ENCODE results near the gene CCDC27. TPM values are rescaled to one million over a fixed set of nuclear protein-coding genes. Genes with fewer than 3 reads are reported as not detected.

CCDC27 gene
- polyA plus RNA-seq, 3 donors = not detected

DNA sequence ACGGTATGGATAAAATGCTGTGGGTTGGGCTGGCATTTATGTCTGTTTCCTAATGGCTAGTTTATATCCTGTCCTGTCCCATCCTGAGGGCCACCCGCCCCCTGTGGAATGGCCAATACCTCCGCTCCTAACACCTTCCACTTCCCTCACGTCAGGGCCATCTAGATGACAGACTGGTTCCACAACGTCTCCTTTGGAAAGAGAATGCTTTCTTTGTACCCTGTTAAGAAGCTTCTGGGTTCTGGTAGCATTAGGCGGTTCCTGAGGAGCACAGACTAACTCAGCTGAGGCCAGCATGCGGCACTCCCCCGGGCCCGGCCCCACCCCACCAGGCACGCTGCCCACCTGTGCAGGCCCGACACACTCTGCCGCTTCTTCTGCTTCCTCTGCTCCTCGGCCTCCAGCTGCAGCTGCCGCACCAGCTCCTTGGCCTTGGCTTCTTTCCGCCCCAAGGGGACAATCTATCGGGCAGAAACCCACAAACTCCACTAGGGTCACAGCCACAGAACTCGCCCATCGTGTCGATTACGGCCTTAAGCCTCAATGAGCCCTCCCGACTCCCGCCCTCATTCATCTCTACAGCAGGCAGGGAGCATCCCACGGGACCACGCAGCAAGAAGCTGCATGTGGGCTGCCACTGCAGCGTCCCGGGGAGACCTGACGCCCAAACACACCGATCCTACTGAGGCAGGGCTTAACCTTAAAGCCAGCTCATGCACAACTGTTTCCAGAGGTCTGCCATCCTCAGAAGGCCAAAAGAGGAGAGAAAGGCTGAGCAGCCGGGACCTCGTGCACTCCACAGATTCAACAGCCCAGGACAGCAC lies 31.6 kb downstream of the CCDC27 start:
- Histone ChIP-seq H3K27ac (ENCODE audit: low read depth in 1 of 2, low read length in 2 of 2) (no peak overlapping the region), H3K9me3 (replicated peaks in 1 of 2; ENCODE audit: control insufficient read depth in 1 of 2, insufficient read depth in 1 of 2, low read length in 2 of 2) (no peaks in the 10 kb centered on the region), H3K36me3 (replicated peaks in 1 of 2; ENCODE audit: control insufficient read depth in 1 of 2, insufficient read depth in 2 of 2, low read length in 2 of 2) (peaks cover 90 to 96% of the 10 kb centered on the region in 2 donors), H3K4me2 (replicated peaks; ENCODE audit: extremely low read depth, low read length, poor library complexity, severe bottlenecking) (no peak overlapping the region), H3K9ac (ENCODE audit: insufficient read depth, low read length, poor library complexity, severe bottlenecking) (no peak overlapping the region), H3K27me3 (ENCODE audit: control insufficient read depth in 2 of 2, insufficient read depth in 2 of 2, low read length in 2 of 2) (no peaks in the 10 kb centered on the region), H4K20me1 (ENCODE audit: insufficient read depth, low read length) (peaks cover 35% of the 10 kb centered on the region), H3K4me1 (ENCODE audit: control insufficient read depth in 1 of 2, insufficient read depth in 2 of 2, low read length in 2 of 2) (no peaks in the 10 kb centered on the region), H3K4me3 (replicated peaks in 1 of 3; ENCODE audit: low read depth in 2 of 3, low read length in 3 of 3) (no peak overlapping the region), H2AFZ (ENCODE audit: insufficient read depth, low read depth, low read length, poor library complexity, severe bottlenecking) (no peak overlapping the region), H3K79me2 (ENCODE audit: insufficient read depth, low read length) (peaks cover 16% of the 10 kb centered on the region)
- no peak overlapping the region for H3K4me3 Mint-ChIP-seq
- no peak for DNase-seq
- no peak overlapping the region for H3K27ac Mint-ChIP-seq
- H3K27me3 Mint-ChIP-seq (ENCODE audit: low read depth in 3 of 3) = peaks cover 0 to 1% (median 1%) of the 10 kb centered on the region in 3 donors
- WGBS (ENCODE audit: insufficient coverage) = 96% methylated on average over 26 of the region's 30 CpGs
- intact Hi-C loops (cut with micrococcal nuclease) = no loop called here
- TF ChIP-seq, protein P1, sequence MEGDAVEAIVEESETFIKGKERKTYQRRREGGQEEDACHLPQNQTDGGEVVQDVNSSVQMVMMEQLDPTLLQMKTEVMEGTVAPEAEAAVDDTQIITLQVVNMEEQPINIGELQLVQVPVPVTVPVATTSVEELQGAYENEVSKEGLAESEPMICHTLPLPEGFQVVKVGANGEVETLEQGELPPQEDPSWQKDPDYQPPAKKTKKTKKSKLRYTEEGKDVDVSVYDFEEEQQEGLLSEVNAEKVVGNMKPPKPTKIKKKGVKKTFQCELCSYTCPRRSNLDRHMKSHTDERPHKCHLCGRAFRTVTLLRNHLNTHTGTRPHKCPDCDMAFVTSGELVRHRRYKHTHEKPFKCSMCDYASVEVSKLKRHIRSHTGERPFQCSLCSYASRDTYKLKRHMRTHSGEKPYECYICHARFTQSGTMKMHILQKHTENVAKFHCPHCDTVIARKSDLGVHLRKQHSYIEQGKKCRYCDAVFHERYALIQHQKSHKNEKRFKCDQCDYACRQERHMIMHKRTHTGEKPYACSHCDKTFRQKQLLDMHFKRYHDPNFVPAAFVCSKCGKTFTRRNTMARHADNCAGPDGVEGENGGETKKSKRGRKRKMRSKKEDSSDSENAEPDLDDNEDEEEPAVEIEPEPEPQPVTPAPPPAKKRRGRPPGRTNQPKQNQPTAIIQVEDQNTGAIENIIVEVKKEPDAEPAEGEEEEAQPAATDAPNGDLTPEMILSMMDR (IDR thresholded peaks at IDR 0.05) = no peak
- H3K9me3 Mint-ChIP-seq = no peaks in the 10 kb centered on the region
- peaks cover 4% of the 10 kb centered on the region for H3K4me1 Mint-ChIP-seq
- H3K36me3 Mint-ChIP-seq = peaks cover 84 to 97% of the 10 kb centered on the region in 2 donors

DNA sequence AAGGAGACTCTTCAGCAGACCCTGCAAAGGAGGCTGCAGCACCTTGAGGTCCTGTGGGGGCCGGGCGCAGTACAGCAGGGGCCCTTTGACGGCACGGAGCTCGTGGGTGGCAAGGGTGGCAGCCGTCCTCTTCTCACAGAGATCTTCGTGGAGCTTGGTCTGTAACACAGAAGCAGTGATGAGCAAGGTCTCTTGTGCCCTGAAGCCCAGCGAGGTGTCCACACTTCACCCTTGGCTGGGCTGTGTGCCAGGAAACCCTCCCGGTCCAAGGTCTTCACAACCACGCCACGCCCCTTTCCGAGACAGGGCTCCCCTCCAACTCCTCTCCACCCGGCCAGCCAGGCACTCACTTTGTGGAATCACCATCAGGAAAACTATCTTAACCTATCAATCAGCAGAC lies 32.8 kb downstream of the CCDC27 start:
- Histone ChIP-seq H3K36me3 (replicated peaks in 1 of 2; ENCODE audit: control insufficient read depth in 1 of 2, insufficient read depth in 2 of 2, low read length in 2 of 2) (peaks cover 78 to 93% of the 10 kb centered on the region in 2 donors), H3K4me3 (replicated peaks in 1 of 3; ENCODE audit: low read depth in 2 of 3, low read length in 3 of 3) (no peak overlapping the region), H3K9me3 (replicated peaks in 1 of 2; ENCODE audit: control insufficient read depth in 1 of 2, insufficient read depth in 1 of 2, low read length in 2 of 2) (no peaks in the 10 kb centered on the region), H3K4me1 (ENCODE audit: control insufficient read depth in 1 of 2, insufficient read depth in 2 of 2, low read length in 2 of 2) (no peaks in the 10 kb centered on the region), H4K20me1 (ENCODE audit: insufficient read depth, low read length) (peaks cover 42% of the 10 kb centered on the region), H3K27me3 (ENCODE audit: control insufficient read depth in 2 of 2, insufficient read depth in 2 of 2, low read length in 2 of 2) (no peaks in the 10 kb centered on the region), H2AFZ (ENCODE audit: insufficient read depth, low read depth, low read length, poor library complexity, severe bottlenecking) (no peak overlapping the region), H3K4me2 (replicated peaks; ENCODE audit: extremely low read depth, low read length, poor library complexity, severe bottlenecking) (no peak overlapping the region), H3K27ac (ENCODE audit: low read depth in 1 of 2, low read length in 2 of 2) (no peak overlapping the region), H3K9ac (ENCODE audit: insufficient read depth, low read length, poor library complexity, severe bottlenecking) (no peak overlapping the region), H3K79me2 (ENCODE audit: insufficient read depth, low read length) (peaks cover 28% of the 10 kb centered on the region)
- 92% methylated on average over 13 of the region's 13 CpGs for WGBS (ENCODE audit: insufficient coverage)
- Mint-ChIP-seq H3K27ac (peak overlapping the region in 1 of 7 donors; percentile 44), H3K36me3 (peaks cover 74 to 90% of the 10 kb centered on the region in 2 donors), H3K4me1 (peaks cover 14% of the 10 kb centered on the region), H3K27me3 (ENCODE audit: low read depth in 3 of 3) (peaks cover 0 to 1% (median 0%) of the 10 kb centered on the region in 3 donors), H3K9me3 (no peaks in the 10 kb centered on the region), H3K4me3 (no peak overlapping the region)
- intact Hi-C loops (cut with micrococcal nuclease) = no loop called here
- DNase-seq = no peak
- TF ChIP-seq, protein P1 (IDR thresholded peaks at IDR 0.05) = no peak
